ENCODE measurements around the gene PLAAT2. TPM values are rescaled to one million over a fixed set of nuclear protein-coding genes. Genes with fewer than 3 reads are reported as not detected.

PLAAT2 gene
- total RNA-seq, 1 experiment from 2014 or later, result 0.52 TPM

DNA sequence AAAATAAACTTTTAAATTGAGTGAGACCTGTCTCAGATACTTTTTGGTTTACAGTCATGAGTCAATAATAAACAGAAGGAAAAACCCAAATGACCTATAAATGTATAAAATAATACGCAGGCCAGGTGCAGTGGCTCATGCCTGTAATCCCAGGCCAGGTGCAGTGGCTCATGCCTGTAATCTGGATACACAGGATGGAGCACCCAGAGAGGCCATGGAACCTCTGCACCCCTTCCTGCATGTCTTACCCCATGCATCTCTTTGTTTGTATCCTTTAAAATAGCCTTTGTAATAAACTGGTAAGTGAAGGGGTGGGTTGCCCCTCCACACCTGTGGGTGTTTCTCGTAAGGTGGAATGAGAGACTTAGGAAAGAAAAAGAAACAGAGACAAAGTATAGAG, 35.5 kb downstream of the PLAAT2 start:
- no peak overlapping the region for H3K18ac ChIP-seq (ENCODE audit: insufficient read length, low read depth, low read length)
- no peak overlapping the region for H3K56ac ChIP-seq (ENCODE audit: insufficient read length, low read depth, low read length)
- TF ChIP-seq, protein P1, sequence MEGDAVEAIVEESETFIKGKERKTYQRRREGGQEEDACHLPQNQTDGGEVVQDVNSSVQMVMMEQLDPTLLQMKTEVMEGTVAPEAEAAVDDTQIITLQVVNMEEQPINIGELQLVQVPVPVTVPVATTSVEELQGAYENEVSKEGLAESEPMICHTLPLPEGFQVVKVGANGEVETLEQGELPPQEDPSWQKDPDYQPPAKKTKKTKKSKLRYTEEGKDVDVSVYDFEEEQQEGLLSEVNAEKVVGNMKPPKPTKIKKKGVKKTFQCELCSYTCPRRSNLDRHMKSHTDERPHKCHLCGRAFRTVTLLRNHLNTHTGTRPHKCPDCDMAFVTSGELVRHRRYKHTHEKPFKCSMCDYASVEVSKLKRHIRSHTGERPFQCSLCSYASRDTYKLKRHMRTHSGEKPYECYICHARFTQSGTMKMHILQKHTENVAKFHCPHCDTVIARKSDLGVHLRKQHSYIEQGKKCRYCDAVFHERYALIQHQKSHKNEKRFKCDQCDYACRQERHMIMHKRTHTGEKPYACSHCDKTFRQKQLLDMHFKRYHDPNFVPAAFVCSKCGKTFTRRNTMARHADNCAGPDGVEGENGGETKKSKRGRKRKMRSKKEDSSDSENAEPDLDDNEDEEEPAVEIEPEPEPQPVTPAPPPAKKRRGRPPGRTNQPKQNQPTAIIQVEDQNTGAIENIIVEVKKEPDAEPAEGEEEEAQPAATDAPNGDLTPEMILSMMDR (conservative IDR thresholded peaks at IDR 0.05), result no peak
- H3K9me3 ChIP-seq (ENCODE audit: control insufficient read depth, low read depth, low read length), result peaks cover 17% of the 10 kb centered on the region
- H4K20me1 ChIP-seq (ENCODE audit: control insufficient read depth, insufficient read depth, insufficient read length), result no peaks in the 10 kb centered on the region
- Mint-ChIP-seq H3K27ac (peak overlapping the region; percentile 40 to 99 (median 97); a peak in 6 of 7 replicates), H3K36me3 (ENCODE audit: insufficient read depth in 1 of 3, low read depth in 3 of 3) (peaks cover 6 to 31% (median 23%) of the 10 kb centered on the region in 3 experiments), H3K9me3 (peaks cover 19 to 35% of the 10 kb centered on the region in 2 experiments), H3K4me3 (peak overlapping the region in 1 of 2 experiments; percentile 41; a peak in 2 of 5 replicates), H3K4me1 (peaks cover 42 to 44% of the 10 kb centered on the region in 2 experiments), H3K27me3 (ENCODE audit: low read depth) (no peaks in the 10 kb centered on the region)
- H3T11ph ChIP-seq (ENCODE audit: low read length), result no peak overlapping the region
- H2BK20ac ChIP-seq (ENCODE audit: low read depth, low read length, poor library complexity, severe bottlenecking), result no peak overlapping the region
- H2BK5ac ChIP-seq (ENCODE audit: insufficient read length, low read length), result no peak overlapping the region
- no peak overlapping the region for H3K9ac ChIP-seq (ENCODE audit: extremely low read depth, insufficient read length, low read length)
- H3K27me3 ChIP-seq (ENCODE audit: insufficient read depth, low read length), result no peaks in the 10 kb centered on the region
- no peak overlapping the region for H2AK5ac ChIP-seq (ENCODE audit: insufficient read length, low read length)
- H3K79me1 ChIP-seq (ENCODE audit: insufficient read depth, low read depth, low read length, poor library complexity, severe bottlenecking), result no peaks in the 10 kb centered on the region
- no peak overlapping the region for H3K14ac ChIP-seq (ENCODE audit: insufficient read depth, low read length)
- H4K5ac ChIP-seq (ENCODE audit: insufficient read length, low read depth, low read length), result no peak overlapping the region
- H3K4ac ChIP-seq (ENCODE audit: low read depth, low read length), result no peak overlapping the region
- peaks cover 9% of the 10 kb centered on the region; the same call in 1 of the 2 replicates for H3K4me1 ChIP-seq (ENCODE audit: insufficient read depth, low read length)
- no peak overlapping the region for H4K8ac ChIP-seq (replicated peaks; ENCODE audit: insufficient read length, low read depth, low read length)
- no peak overlapping the region for H3K4me2 ChIP-seq (ENCODE audit: insufficient read depth, insufficient read length, low read length)
- peak overlapping the region; percentile 4 for H3K27ac ChIP-seq (ENCODE audit: insufficient read length, low read depth, low read length)
- H2BK120ac ChIP-seq (ENCODE audit: low read depth, low read length, poor library complexity, severe bottlenecking), result peak overlapping the region; percentile 8
- H2BK12ac ChIP-seq (ENCODE audit: insufficient read length, low read depth, low read length), result no peak overlapping the region
- H2BK15ac ChIP-seq (ENCODE audit: low read depth, low read length), result no peak overlapping the region
- no peak overlapping the region for H3K23ac ChIP-seq (ENCODE audit: insufficient read length, low read depth, low read length)
- no peak overlapping the region for H4K91ac ChIP-seq (ENCODE audit: insufficient read length, low read depth, low read length)
- H3K79me2 ChIP-seq (ENCODE audit: insufficient read depth, low read length), result no peaks in the 10 kb centered on the region
- whole genome bisulfite sequencing (ENCODE audit: extremely low coverage, insufficient read length, low lambda C conversion rate), result no CpG with 5 or more reads among the region's 2 CpGs
- no peak for DNase-seq
- no peak overlapping the region for H2AFZ ChIP-seq (ENCODE audit: low read length)
- H3K23me2 ChIP-seq (ENCODE audit: insufficient read length, low read depth, low read length, poor library complexity, severe bottlenecking), result no peaks in the 10 kb centered on the region
